Measurements from ENCODE around the gene ATP5PO. TPM values are rescaled to one million over a fixed set of nuclear protein-coding genes. Genes with fewer than 3 reads are reported as not detected.
A peak's percentile ranks its signal among the peaks of the same experiment; 100 is the strongest.

The ATP5PO gene
- total RNA-seq, 1 experiment from 2014 or later = 190 TPM

- DNase-seq (ENCODE audit: low read depth, low spot score) (no peak), ATAC-seq (no peak)
- Histone ChIP-seq H3K36me3 (ENCODE audit: control insufficient read depth, insufficient read depth, low read length) (peaks cover 9% of the 10 kb centered on the region), H3K9me3 (ENCODE audit: control insufficient read depth, insufficient read depth, low read depth, low read length) (no peaks in the 10 kb centered on the region), H3K4me1 (ENCODE audit: control insufficient read depth, insufficient read depth, low read length) (peaks cover 4% of the 10 kb centered on the region; the same call in 1 of the 2 replicates), H3K27ac (ENCODE audit: low read length) (no peak overlapping the region), H3K4me3 (ENCODE audit: low read depth in 2 of 2, low read length in 2 of 2) (no peak overlapping the region), H3K27me3 (ENCODE audit: control insufficient read depth, insufficient read depth, low read length) (no peaks in the 10 kb centered on the region)
- TF ChIP-seq POLR2AphosphoS5 (IDR thresholded peaks at IDR 0.05; ENCODE audit: low read depth, low read length) (no peak), CTCF (IDR thresholded peaks at IDR 0.05) (no peak), SIN3A (IDR thresholded peaks at IDR 0.05; ENCODE audit: borderline replicate concordance, insufficient read depth, low read depth, low read length) (no peak), REST (IDR thresholded peaks at IDR 0.05; ENCODE audit: insufficient read depth in 1 of 2, low read depth in 2 of 2, low read length in 1 of 2) (no peak), TCF7L2 (IDR thresholded peaks at IDR 0.05; ENCODE audit: low read depth, low read length) (no peak)
- intact Hi-C loops (cut with micrococcal nuclease; ENCODE audit: unreplicated experiment) (no loop called here), in situ Hi-C loops (cut with HindIII; ENCODE audit: low pct_unique_long_range_greater_than_20kb, low sequenced_read_pairs) (no loop called here)
- BruUV-seq (replicated peaks) = no TSS peak
- ChIA-PET POLR2A (no interaction called here), CTCF (no interaction called here)
These were observed 1.8 kb upstream of the ATP5PO start for GRCh38 chr21:33917421-33917820.

GRCh38 chr21:33916200-33916567 lies 580 bp upstream of the ATP5PO start:
- POLR2A ChIA-PET = no interaction called here
- no peaks in the 10 kb centered on the region for H3K27me3 ChIP-seq (ENCODE audit: control insufficient read depth, insufficient read depth, low read length)
- peak overlapping the region; percentile 80 for H3K27ac ChIP-seq (ENCODE audit: low read length)

More at GRCh38 chr21:33916200-33916567, 580 bp upstream of the ATP5PO start:
- no peaks in the 10 kb centered on the region for H3K9me3 ChIP-seq (ENCODE audit: control insufficient read depth, insufficient read depth, low read depth, low read length)
- in situ Hi-C loops (cut with HindIII; ENCODE audit: low pct_unique_long_range_greater_than_20kb, low sequenced_read_pairs) = no loop called here
- H3K4me3 ChIP-seq (ENCODE audit: low read depth in 2 of 2, low read length in 2 of 2) = peak overlapping the region; percentile 91 to 99
- H3K4me1 ChIP-seq (ENCODE audit: control insufficient read depth, insufficient read depth, low read length) = peaks cover 4% of the 10 kb centered on the region; the same call in 1 of the 2 replicates
- ATAC-seq (no peak; the same call in 1 of the 2 replicates), DNase-seq (ENCODE audit: low read depth, low spot score) (no peak)
- no peak for TF ChIP-seq REST (IDR thresholded peaks at IDR 0.05; ENCODE audit: insufficient read depth in 1 of 2, low read depth in 2 of 2, low read length in 1 of 2)
- no peak for TF ChIP-seq POLR2AphosphoS5 (IDR thresholded peaks at IDR 0.05; ENCODE audit: low read depth, low read length)
- no peak for TF ChIP-seq CTCF (IDR thresholded peaks at IDR 0.05)
- TF ChIP-seq SIN3A (IDR thresholded peaks at IDR 0.05; ENCODE audit: borderline replicate concordance, insufficient read depth, low read depth, low read length) = no peak
- intact Hi-C loops (cut with micrococcal nuclease; ENCODE audit: unreplicated experiment) = no loop called here
- no TSS peak for BruUV-seq (replicated peaks)
- peaks cover 9% of the 10 kb centered on the region for H3K36me3 ChIP-seq (ENCODE audit: control insufficient read depth, insufficient read depth, low read length)
- CTCF ChIA-PET = no interaction called here
